H9 (cell line): Measurements from ENCODE around the gene DBR1. TPM values are rescaled to one million over a fixed set of nuclear protein-coding genes. Genes with fewer than 3 reads are reported as not detected.

Source experiments
- DNase-seq: peaks from one replicate; pipeline ENCODE4 v3.0.0-alpha.2; 2017
- H2AFZ ChIP-seq: one replicate; pipeline ENCODE4 v1.6.1; 2013; ENCODE audit warnings: mild to moderate bottlenecking, low read length, control low read depth, moderate library complexity
- H2AK5ac ChIP-seq: 2 replicates; pipeline ENCODE4 v1.6.1; 2013; ENCODE audit warnings: low read length, control low read depth, mixed read lengths; ENCODE audit not compliant: insufficient read length
- H2BK120ac ChIP-seq: one replicate; pipeline ENCODE4 v1.6.1; 2013; ENCODE audit warnings: low read depth, mild to moderate bottlenecking, low read length, control low read depth, inconsistent platforms; ENCODE audit not compliant: poor library complexity, severe bottlenecking
- H2BK12ac ChIP-seq: 2 replicates; pipeline ENCODE4 v1.6.1; 2013; ENCODE audit warnings: low read length, control low read depth, mixed read lengths, low read depth; ENCODE audit not compliant: insufficient read length
- H2BK15ac ChIP-seq: 2 replicates; pipeline ENCODE4 v1.6.1; 2013; ENCODE audit warnings: low read depth, low read length, control low read depth
- H2BK20ac ChIP-seq: one replicate; pipeline ENCODE4 v1.6.1; 2013; ENCODE audit warnings: low read depth, mild to moderate bottlenecking, low read length, control low read depth, inconsistent platforms; ENCODE audit not compliant: poor library complexity, severe bottlenecking
- H2BK5ac ChIP-seq: 2 replicates; pipeline ENCODE4 v1.6.1; 2013; ENCODE audit warnings: low read length, control low read depth, mixed read lengths; ENCODE audit not compliant: insufficient read length
- H3K14ac ChIP-seq: 2 replicates; pipeline ENCODE4 v1.6.1; 2013; ENCODE audit warnings: low read length, control low read depth; ENCODE audit not compliant: insufficient read depth
- H3K18ac ChIP-seq: 2 replicates; pipeline ENCODE4 v1.6.1; 2013; ENCODE audit warnings: low read depth, mild to moderate bottlenecking, mixed read lengths, low read length, control low read depth; ENCODE audit not compliant: insufficient read length
- H3K23ac ChIP-seq: 2 replicates; pipeline ENCODE4 v1.6.1; 2013; ENCODE audit warnings: low read length, control low read depth, mixed read lengths, low read depth; ENCODE audit not compliant: insufficient read length
- H3K23me2 ChIP-seq: 2 replicates; pipeline ENCODE4 v1.6.1; 2013; ENCODE audit warnings: low read depth, mild to moderate bottlenecking, mixed read lengths, low read length, control low read depth; ENCODE audit not compliant: insufficient read length, poor library complexity, severe bottlenecking
- H3K27ac ChIP-seq: 2 replicates; pipeline ENCODE4 v1.5.1; 2013; ENCODE audit warnings: low read length, control low read depth, mixed read lengths, low read depth; ENCODE audit not compliant: insufficient read length
- H3K27me3 ChIP-seq: 2 replicates; pipeline ENCODE4 v1.6.1; 2013; ENCODE audit warnings: low read length, control low read depth, inconsistent platforms; ENCODE audit not compliant: insufficient read depth
- H3K4ac ChIP-seq: 2 replicates; pipeline ENCODE4 v1.6.1; 2013; ENCODE audit warnings: low read depth, mild to moderate bottlenecking, control low read depth, inconsistent platforms, low read length, moderate library complexity
- H3K4me1 ChIP-seq: 2 replicates; pipeline ENCODE4 v1.6.1; 2013; ENCODE audit warnings: low read length, control low read depth, inconsistent platforms; ENCODE audit not compliant: insufficient read depth
- H3K4me2 ChIP-seq: 2 replicates; pipeline ENCODE4 v1.6.1; 2013; ENCODE audit warnings: low read length, control low read depth, mixed read lengths; ENCODE audit not compliant: insufficient read length, insufficient read depth
- H3K56ac ChIP-seq: 2 replicates; pipeline ENCODE4 v1.6.1; 2013; ENCODE audit warnings: low read depth, mild to moderate bottlenecking, mixed read lengths, low read length, control low read depth; ENCODE audit not compliant: insufficient read length
- H3K79me1 ChIP-seq: 2 replicates; pipeline ENCODE4 v1.6.1; 2013; ENCODE audit warnings: low read depth, mild to moderate bottlenecking, moderate library complexity, low read length, control low read depth, inconsistent platforms; ENCODE audit not compliant: insufficient read depth, poor library complexity, severe bottlenecking
- H3K79me2 ChIP-seq: 2 replicates; pipeline ENCODE4 v1.6.1; 2013; ENCODE audit warnings: low read length, control low read depth, inconsistent platforms; ENCODE audit not compliant: insufficient read depth
- H3K9ac ChIP-seq: 2 replicates; pipeline ENCODE4 v1.6.1; 2013; ENCODE audit warnings: low read length, control low read depth, mixed read lengths; ENCODE audit not compliant: insufficient read length; ENCODE audit errors: extremely low read depth
- H3K9me3 ChIP-seq: one replicate; pipeline ENCODE4 v1.6.1; 2013; ENCODE audit warnings: low read depth, low read length, inconsistent platforms; ENCODE audit not compliant: control insufficient read depth
- H3T11ph ChIP-seq: one replicate; pipeline ENCODE4 v1.6.1; 2013; ENCODE audit warnings: mild to moderate bottlenecking, low read length, control low read depth, inconsistent platforms
- H4K20me1 ChIP-seq: one replicate; pipeline ENCODE4 v1.6.1; 2013; ENCODE audit not compliant: control insufficient read depth, insufficient read length, insufficient read depth
- H4K5ac ChIP-seq: 2 replicates; pipeline ENCODE4 v1.6.1; 2013; ENCODE audit warnings: low read depth, mild to moderate bottlenecking, mixed read lengths, low read length, control low read depth; ENCODE audit not compliant: insufficient read length
- H4K8ac ChIP-seq: replicated peaks from 2 replicates; pipeline ENCODE4 v1.6.1; 2013; ENCODE audit warnings: low read length, control low read depth, mixed read lengths, low read depth; ENCODE audit not compliant: insufficient read length
- H4K91ac ChIP-seq: 2 replicates; pipeline ENCODE4 v1.6.1; 2013; ENCODE audit warnings: low read depth, mild to moderate bottlenecking, moderate library complexity, mixed read lengths, low read length, control low read depth; ENCODE audit not compliant: insufficient read length
- H3K27ac Mint-ChIP-seq, 3 experiments: 2 replicates in 2 of 3; 3 replicates in 1 of 3; pipeline ENCODE4 v1.8.0; 2020 to 2021; ENCODE audit warnings: mixed read lengths in 3 of 3, mild to moderate bottlenecking in 1 of 3, moderate library complexity in 1 of 3
- H3K27me3 Mint-ChIP-seq: 2 replicates; pipeline ENCODE4 v1.8.0; 2021; ENCODE audit warnings: low read depth, mild to moderate bottlenecking, moderate library complexity, mixed read lengths
- H3K36me3 Mint-ChIP-seq, 3 experiments: 2 replicates in 2 of 3; 3 replicates in 1 of 3; pipeline ENCODE4 v1.8.0; 2020 to 2021; ENCODE audit warnings: low read depth in 3 of 3, mixed read lengths in 3 of 3; ENCODE audit not compliant: insufficient read depth in 1 of 3
- H3K4me1 Mint-ChIP-seq, 2 experiments: 2 replicates each; pipeline ENCODE4 v1.8.0; 2020; ENCODE audit warnings: mixed read lengths in 2 of 2
- H3K4me3 Mint-ChIP-seq, 2 experiments: 2 replicates in 1 of 2; 3 replicates in 1 of 2; pipeline ENCODE4 v1.8.0; 2020 to 2021; ENCODE audit warnings: mild to moderate bottlenecking in 2 of 2, mixed read lengths in 2 of 2, moderate library complexity in 1 of 2
- H3K9me3 Mint-ChIP-seq, 2 experiments: 2 replicates in 1 of 2; 3 replicates in 1 of 2; pipeline ENCODE4 v1.8.0; 2020; ENCODE audit warnings: mild to moderate bottlenecking in 2 of 2, mixed read lengths in 2 of 2, moderate library complexity in 1 of 2
- WGBS: extraction: QIAGEN DNeasy Blood & Tissue Kit; methylation state at CpG from one replicate; pipeline ENCODE4 v1.1.7; 2013; ENCODE audit warnings: missing lambda C conversion rate, low lambda C conversion rate, mixed read lengths; ENCODE audit not compliant: insufficient read length; ENCODE audit errors: extremely low coverage; 5-methylcytosine and 5-hydroxymethylcytosine counted together
- total RNA-seq: library from RNA; stranded (reverse); gene quantifications from 2 replicates; pipeline ENCODE4 v1.2.1, GENCODE V29; 2021
- TF ChIP-seq, protein P1 (sequence below): fragments of 200-600 bp; sonication (generic); conservative IDR thresholded peaks from 3 replicates; pipeline ENCODE4 v1.8.0; 2021; ENCODE audit warnings: antibody characterized with exemption, mild to moderate bottlenecking

Gene DBR1
- total RNA-seq, 1 experiment from 2014 or later = 21.6 TPM

DNA sequence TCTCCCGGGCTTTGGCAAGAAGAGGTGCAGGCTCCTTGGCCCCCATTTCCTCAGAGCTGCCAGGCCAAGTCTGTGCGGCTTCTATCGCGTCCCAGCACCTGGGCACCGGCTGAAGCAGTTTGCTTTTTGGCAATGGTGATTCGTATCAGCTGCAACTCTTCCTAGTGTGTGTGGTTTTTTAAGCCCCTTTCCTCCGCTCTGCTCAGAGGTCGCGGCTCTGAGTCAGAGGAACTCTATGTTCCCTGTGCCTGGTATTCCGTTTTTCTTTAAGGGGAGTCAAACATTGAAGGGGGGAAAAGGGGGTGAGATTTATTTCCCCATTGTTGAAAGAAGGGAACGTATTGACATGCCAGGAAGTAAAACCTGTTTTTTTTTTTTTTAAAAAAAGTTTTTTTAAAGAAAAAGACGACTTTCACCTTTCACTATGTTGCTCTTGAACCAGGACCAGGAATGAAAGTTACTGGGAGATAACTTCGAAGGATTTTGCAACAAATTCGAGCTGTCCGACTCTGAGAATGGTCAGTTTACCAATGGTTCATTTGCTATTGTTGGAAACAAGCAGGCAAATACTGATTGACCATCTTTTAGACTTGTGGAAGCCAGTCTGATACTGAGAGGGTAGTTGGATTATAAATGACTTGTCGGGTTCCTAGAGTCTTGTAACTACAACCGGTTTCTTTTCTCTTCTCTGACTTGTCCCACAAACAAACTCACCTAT, 13.5 kb upstream of the DBR1 start:
- H3K27ac ChIP-seq = no peak overlapping the region
- no peak for DNase-seq

More for the DNA sequence above, 13.5 kb upstream of the DBR1 start:
- H3K9me3 Mint-ChIP-seq = no peaks in the 10 kb centered on the region; a peak in 1 of 5 replicates
- no peak overlapping the region for H2BK15ac ChIP-seq
- H2AFZ ChIP-seq = no peak overlapping the region
- no peak overlapping the region for H4K8ac ChIP-seq
- H3K4me3 Mint-ChIP-seq = peak overlapping the region; percentile 95 to 96
- no peak overlapping the region for H4K5ac ChIP-seq
- no peaks in the 10 kb centered on the region for H3K23me2 ChIP-seq
- peaks cover 15 to 32% (median 24%) of the 10 kb centered on the region in 3 experiments; a peak in 6 of 7 replicates for H3K36me3 Mint-ChIP-seq
- H3K4me2 ChIP-seq = peak overlapping the region; percentile 74
- peaks cover 27% of the 10 kb centered on the region for H3K27me3 Mint-ChIP-seq
- H2BK5ac ChIP-seq = no peak overlapping the region
- H4K91ac ChIP-seq = no peak overlapping the region
- peaks cover 13 to 22% of the 10 kb centered on the region in 2 experiments for H3K4me1 Mint-ChIP-seq
- H3K79me2 ChIP-seq = peaks cover 22% of the 10 kb centered on the region; the same call in 1 of the 2 replicates
- no peak overlapping the region for H2BK12ac ChIP-seq
- H3K27ac Mint-ChIP-seq = peak overlapping the region; percentile 39 to 85 (median 72); a peak in 5 of 7 replicates
- no peaks in the 10 kb centered on the region for H4K20me1 ChIP-seq
- no peak overlapping the region for H2AK5ac ChIP-seq
- H2BK120ac ChIP-seq = no peak overlapping the region
- no peaks in the 10 kb centered on the region for H3K9me3 ChIP-seq
- H3K9ac ChIP-seq = peak overlapping the region; percentile 99
- no peak overlapping the region for H3K23ac ChIP-seq
- no peak overlapping the region for H3K56ac ChIP-seq
- TF ChIP-seq, protein P1, sequence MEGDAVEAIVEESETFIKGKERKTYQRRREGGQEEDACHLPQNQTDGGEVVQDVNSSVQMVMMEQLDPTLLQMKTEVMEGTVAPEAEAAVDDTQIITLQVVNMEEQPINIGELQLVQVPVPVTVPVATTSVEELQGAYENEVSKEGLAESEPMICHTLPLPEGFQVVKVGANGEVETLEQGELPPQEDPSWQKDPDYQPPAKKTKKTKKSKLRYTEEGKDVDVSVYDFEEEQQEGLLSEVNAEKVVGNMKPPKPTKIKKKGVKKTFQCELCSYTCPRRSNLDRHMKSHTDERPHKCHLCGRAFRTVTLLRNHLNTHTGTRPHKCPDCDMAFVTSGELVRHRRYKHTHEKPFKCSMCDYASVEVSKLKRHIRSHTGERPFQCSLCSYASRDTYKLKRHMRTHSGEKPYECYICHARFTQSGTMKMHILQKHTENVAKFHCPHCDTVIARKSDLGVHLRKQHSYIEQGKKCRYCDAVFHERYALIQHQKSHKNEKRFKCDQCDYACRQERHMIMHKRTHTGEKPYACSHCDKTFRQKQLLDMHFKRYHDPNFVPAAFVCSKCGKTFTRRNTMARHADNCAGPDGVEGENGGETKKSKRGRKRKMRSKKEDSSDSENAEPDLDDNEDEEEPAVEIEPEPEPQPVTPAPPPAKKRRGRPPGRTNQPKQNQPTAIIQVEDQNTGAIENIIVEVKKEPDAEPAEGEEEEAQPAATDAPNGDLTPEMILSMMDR = no peak
- H3T11ph ChIP-seq = no peak overlapping the region
- H3K14ac ChIP-seq = peak overlapping the region; percentile 100
- H2BK20ac ChIP-seq = no peak overlapping the region
- H3K27me3 ChIP-seq = no peaks in the 10 kb centered on the region
- no CpG with 5 or more reads among the region's 17 CpGs for WGBS
- H3K4me1 ChIP-seq = no peaks in the 10 kb centered on the region
- no peaks in the 10 kb centered on the region for H3K79me1 ChIP-seq
- H3K4ac ChIP-seq = no peak overlapping the region
- H3K18ac ChIP-seq = no peak overlapping the region
